Testis (tissue), 3 donors: ENCODE results near the gene SELP. TPM values are rescaled to one million over a fixed set of nuclear protein-coding genes. Genes with fewer than 3 reads are reported as not detected.

Source experiments
- DNase-seq: peaks from one replicate; pipeline ENCODE4 v3.0.0-alpha.2; 2019
- H3K27ac ChIP-seq, 2 donors: fragments of 200-600 bp; sonication (generic); one replicate each; pipeline ENCODE4 v1.5.1; 2019
- H3K27me3 ChIP-seq: fragments of 200-600 bp; sonication (generic); one replicate; pipeline ENCODE4 v1.5.1; 2019
- H3K36me3 ChIP-seq: fragments of 200-600 bp; sonication (generic); one replicate; pipeline ENCODE4 v1.5.1; 2017; ENCODE audit warnings: low read depth; ENCODE audit errors: missing control alignments
- H3K4me1 ChIP-seq: fragments of 200-600 bp; sonication (generic); one replicate; pipeline ENCODE4 v1.5.1; 2019
- H3K4me3 ChIP-seq, 2 donors: fragments of 200-600 bp; sonication (generic); one replicate each; pipeline ENCODE4 v1.5.1; 2017 to 2019
- H3K9me3 ChIP-seq: fragments of 200-600 bp; sonication (generic); one replicate; pipeline ENCODE4 v1.5.1; 2017
- CTCF ChIP-seq, 3 experiments: fragments of 450-650 bp in 2 of 3; fragments of 200-600 bp in 1 of 3; sonication (generic) in 1 of 3; IDR thresholded peaks; one replicate each; pipeline ENCODE4 v1.5.1; 2016 to 2019; ENCODE audit warnings: antibody characterized with exemption in 3 of 3, mild to moderate bottlenecking in 2 of 3, moderate library complexity in 1 of 3
- POLR2A ChIP-seq: fragments of 450-650 bp; IDR thresholded peaks from one replicate; pipeline ENCODE4 v1.6.1; 2017; ENCODE audit warnings: antibody characterized with exemption, mild to moderate bottlenecking, moderate library complexity
- WGBS, 2 donors: methylation state at CpG; one replicate each; pipeline ENCODE4 v1.1.5; 2018; 5-methylcytosine and 5-hydroxymethylcytosine counted together
- intact Hi-C: fragments of 100-400 bp; cut with DNase I; formaldehyde crosslinking; loops from one replicate; pipeline ENCODE4 v1.15.1; 2023; ENCODE audit warnings: low total_unique reads
- polyA plus RNA-seq: library from polyadenylated mRNA; stranded (reverse); fragments of 350-450 nt; fragmentation: Illumina TruSeq; extraction: RNeasy Lipid Tissue Mini Kit (QIAGEN cat#74804); gene quantifications from one replicate; pipeline ENCODE4 v1.2.3, GENCODE V29; 2014; ENCODE audit warnings: low read depth, low replicate concordance; ENCODE audit not compliant: insufficient read depth
- total RNA-seq, 2 donors: library from RNA; depleted of rRNA; stranded (reverse); fragments of >200 nt; gene quantifications; one replicate each; pipeline ENCODE4 v1.2.3, GENCODE V29; 2016

SELP gene
- total and polyA plus RNA-seq, 3 donors from 2014 or later, result 1.7 to 6.4 (median 3.1) TPM

DNA sequence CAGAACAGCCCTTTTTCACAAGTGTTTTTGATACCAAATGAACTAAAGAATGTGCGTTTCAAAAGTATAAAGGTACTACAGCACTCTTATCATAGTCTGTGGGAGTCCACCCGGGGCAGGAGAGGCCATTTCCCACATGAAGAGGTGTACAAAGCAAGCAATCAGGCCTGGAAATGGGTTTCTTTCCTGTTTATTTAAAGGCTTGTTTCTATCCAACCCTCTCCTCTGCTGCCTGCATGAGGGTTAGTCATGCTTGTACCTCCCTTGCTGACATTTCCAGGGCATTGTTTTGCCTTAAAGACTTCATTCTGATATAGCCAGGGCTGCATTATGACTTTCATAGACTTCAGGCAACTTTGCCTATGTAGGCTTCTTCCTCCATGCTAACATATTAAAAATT, 11.6 kb downstream of the SELP start:
- Histone ChIP-seq H3K4me1 (no peaks in the 10 kb centered on the region), H3K27me3 (no peaks in the 10 kb centered on the region), H3K9me3 (no peaks in the 10 kb centered on the region), H3K36me3 (no peaks in the 10 kb centered on the region), H3K4me3 (no peak overlapping the region), H3K27ac (no peak overlapping the region)
- intact Hi-C loops, result no loop called here
- WGBS, 2 donors, result 65 to 75% methylated on average over 2 of the region's 2 CpGs
- DNase-seq, result no peak
- TF ChIP-seq POLR2A (no peak), CTCF (IDR thresholded peaks at IDR 0.05) (no peak)

- no peaks in the 10 kb centered on the region for H3K27me3 ChIP-seq
- no peaks in the 10 kb centered on the region for H3K36me3 ChIP-seq
- H3K4me3 ChIP-seq, result no peak overlapping the region
- 64 to 67% methylated on average over 5 of the region's 5 CpGs for WGBS, 2 donors
- DNase-seq, result no peak
- TF ChIP-seq POLR2A, result no peak
- TF ChIP-seq CTCF (IDR thresholded peaks at IDR 0.05), result no peak
- intact Hi-C loops, result no loop called here
- H3K27ac ChIP-seq, result no peak overlapping the region
- no peaks in the 10 kb centered on the region for H3K9me3 ChIP-seq
- H3K4me1 ChIP-seq, result no peaks in the 10 kb centered on the region
Measured at GRCh38 chr1:169615803-169616202, 14.1 kb downstream of the SELP start.

- DNase-seq, result no peak
- intact Hi-C loops, result no loop called here
- H3K4me3 ChIP-seq, result no peak overlapping the region
- no peaks in the 10 kb centered on the region for H3K9me3 ChIP-seq
- no peak overlapping the region for H3K27ac ChIP-seq
- no peaks in the 10 kb centered on the region for H3K36me3 ChIP-seq
- 91 to 92% methylated on average over 6 of the region's 6 CpGs for WGBS, 2 donors
- TF ChIP-seq CTCF (IDR thresholded peaks at IDR 0.05) (no peak), POLR2A (no peak)
- H3K4me1 ChIP-seq, result no peaks in the 10 kb centered on the region
- no peaks in the 10 kb centered on the region for H3K27me3 ChIP-seq
Measured at GRCh38 chr1:169610858-169611257, 19.1 kb downstream of the SELP start.

- intact Hi-C loops, result no loop called here
- TF ChIP-seq CTCF (IDR thresholded peaks at IDR 0.05) (no peak), POLR2A (no peak)
- Histone ChIP-seq H3K27ac (no peak overlapping the region), H3K9me3 (no peaks in the 10 kb centered on the region), H3K27me3 (no peaks in the 10 kb centered on the region), H3K4me1 (no peaks in the 10 kb centered on the region), H3K4me3 (no peak overlapping the region), H3K36me3 (no peaks in the 10 kb centered on the region)
- no peak for DNase-seq
- 41 to 58% methylated on average over 1 of the region's 1 CpG for WGBS, 2 donors
Measured at GRCh38 chr1:169610108-169610507, 19.8 kb downstream of the SELP start.

DNA sequence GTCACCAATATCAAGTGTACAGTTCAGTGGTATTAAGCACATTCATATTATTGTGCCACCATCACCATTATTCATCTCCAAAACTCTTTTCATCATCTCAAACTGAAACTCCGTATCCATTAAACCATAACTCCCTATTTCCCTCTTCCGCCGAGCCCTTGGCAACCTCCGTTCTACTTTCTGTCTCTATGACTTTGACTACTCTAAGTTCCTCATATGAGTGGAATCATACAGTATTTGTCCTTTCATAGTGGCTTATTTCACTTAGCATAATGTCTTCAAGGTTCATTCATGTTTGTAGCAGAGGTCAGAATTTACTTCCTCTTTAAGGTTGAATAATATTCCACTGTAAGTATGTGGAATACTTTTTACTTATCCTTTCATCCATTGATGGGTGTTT, 21.7 kb downstream of the SELP start:
- H3K27ac ChIP-seq, result no peak overlapping the region
- 93 to 100% methylated on average over 4 of the region's 4 CpGs for WGBS, 2 donors
- no peak overlapping the region for H3K4me3 ChIP-seq
- intact Hi-C loops, result no loop called here
- DNase-seq, result no peak
- H3K9me3 ChIP-seq, result no peaks in the 10 kb centered on the region
- no peaks in the 10 kb centered on the region for H3K4me1 ChIP-seq
- no peaks in the 10 kb centered on the region for H3K27me3 ChIP-seq
- TF ChIP-seq CTCF (IDR thresholded peaks at IDR 0.05) (no peak), POLR2A (no peak)
- H3K36me3 ChIP-seq, result no peaks in the 10 kb centered on the region
